HS-5 (cell line): ENCODE results near the gene FBN1.

ENCODE experiments used
- DNase-seq: peaks from one replicate; pipeline ENCODE4 v3.0.0-alpha.2; 2012; ENCODE audit warnings: low read depth

FBN1 gene

GRCh38 chr15:48366584-48367312 lies 278.8 kb downstream of the FBN1 start:
- no peak for DNase-seq

DNA sequence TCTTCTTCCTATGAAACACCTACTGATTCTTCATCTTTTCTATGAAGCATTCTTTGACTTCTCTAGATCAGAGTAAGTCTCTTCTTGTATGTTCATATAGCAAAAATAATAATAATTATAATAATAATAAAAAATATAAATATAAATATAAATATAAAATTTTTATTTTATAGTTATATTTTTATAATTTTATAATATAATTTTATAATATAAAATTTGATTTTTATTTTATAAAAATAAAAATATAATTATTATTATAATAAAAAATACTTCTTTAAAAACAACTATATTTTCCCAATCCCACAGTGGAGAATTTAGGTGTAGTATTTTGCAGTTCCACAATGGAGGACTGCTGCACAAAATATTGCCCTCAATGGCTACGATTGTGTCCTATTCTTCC lies 279.9 kb downstream of the FBN1 start:
- DNase-seq: no peak

- DNase-seq: no peak
These were observed 282.0 kb downstream of the FBN1 start for GRCh38 chr15:48363474-48363873.

DNA sequence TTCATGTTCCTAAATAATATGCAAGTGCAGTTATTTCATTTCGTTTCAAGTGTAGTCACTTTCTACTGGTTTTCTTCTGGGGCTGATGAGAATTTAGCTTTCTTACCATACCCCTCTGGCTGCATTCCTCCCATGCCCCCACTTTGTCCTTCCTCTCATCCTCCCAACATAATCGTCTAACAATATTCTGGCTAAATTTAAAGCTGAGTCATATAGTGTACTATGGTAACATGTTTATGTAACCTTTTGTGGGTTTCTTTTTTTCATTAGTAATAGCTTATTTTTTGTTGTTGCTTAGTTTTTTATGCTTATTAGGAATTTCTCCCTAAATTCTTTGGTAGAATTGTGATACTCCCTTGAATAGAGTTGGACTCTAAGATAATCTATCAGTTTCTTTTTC lies 283.8 kb downstream of the FBN1 start:
- DNase-seq: no peak

DNA sequence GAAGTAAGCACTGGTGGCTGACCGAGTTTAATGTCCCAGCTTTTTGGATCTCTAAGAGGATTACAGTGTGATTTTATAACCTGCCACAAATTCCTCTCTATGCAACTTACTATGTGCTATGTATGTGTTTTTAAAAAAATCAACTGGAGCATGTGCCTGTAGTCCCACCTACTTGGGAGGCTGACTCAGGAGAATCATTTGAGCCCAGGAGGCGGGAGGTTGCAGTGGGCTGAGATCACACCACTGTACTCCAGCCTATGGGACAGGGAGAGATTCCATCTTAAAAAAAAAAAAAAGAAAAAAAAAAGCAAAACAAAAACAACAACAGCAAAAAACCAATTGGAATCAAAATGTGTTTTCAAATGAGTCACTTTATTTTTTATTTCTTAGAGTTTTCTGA lies 284.7 kb downstream of the FBN1 start:
- DNase-seq: no peak
